Measurements from ENCODE around the gene ACTN1. TPM values are rescaled to one million over a fixed set of nuclear protein-coding genes. Genes with fewer than 3 reads are reported as not detected.

Gene ACTN1
- total RNA-seq, 4 donors from 2014 or later = 958 to 2,110 (median 1,439) TPM

- no peak overlapping the region for H3K4me3 ChIP-seq
- no peak for DNase-seq (ENCODE audit: extremely low spot score)
- H3K9me3 ChIP-seq = no peaks in the 10 kb centered on the region
- H3K27ac ChIP-seq (replicated peaks in 1 of 4) = peak overlapping the region; percentile 89 to 98 (median 97)
- peaks cover 36 to 92% (median 90%) of the 10 kb centered on the region in 4 donors for H3K36me3 ChIP-seq
- intact Hi-C loops (cut with DNase I) = no loop called here
- H3K4me1 ChIP-seq = peaks cover 4 to 91% (median 80%) of the 10 kb centered on the region in 4 donors
- TF ChIP-seq POLR2A (IDR thresholded peaks at IDR 0.05; ENCODE audit: low read depth) = no peak
- TF ChIP-seq EP300 (IDR thresholded peaks at IDR 0.05) = no peak
- TF ChIP-seq CTCF (IDR thresholded peaks at IDR 0.05) = no peak
- no peak for TF ChIP-seq POLR2AphosphoS5 (IDR thresholded peaks at IDR 0.05)
- 80% methylated on average over 7 of the region's 14 CpGs for WGBS
- H3K27me3 ChIP-seq = no peaks in the 10 kb centered on the region
These were observed 84.0 kb downstream of the ACTN1 start for GRCh38 chr14:68894802-68895703.

GRCh38 chr14:68894123-68894522 lies 85.0 kb downstream of the ACTN1 start:
- H3K4me1 ChIP-seq = peaks cover 4 to 91% (median 77%) of the 10 kb centered on the region in 4 donors

GRCh38 chr14:68893566-68893965 lies 85.5 kb downstream of the ACTN1 start:
- DNase-seq (ENCODE audit: extremely low spot score) = no peak
- Histone ChIP-seq H3K36me3 (peaks cover 48 to 99% (median 95%) of the 10 kb centered on the region in 4 donors), H3K4me1 (peaks cover 9 to 91% (median 77%) of the 10 kb centered on the region in 4 donors), H3K9me3 (no peaks in the 10 kb centered on the region), H3K27me3 (no peaks in the 10 kb centered on the region), H3K27ac (replicated peaks in 1 of 4) (peak overlapping the region; percentile 89 to 98 (median 97)), H3K4me3 (no peak overlapping the region)
- intact Hi-C loops (cut with DNase I) = no loop called here
- TF ChIP-seq EP300 (IDR thresholded peaks at IDR 0.05) (no peak), CTCF (IDR thresholded peaks at IDR 0.05) (no peak), POLR2AphosphoS5 (IDR thresholded peaks at IDR 0.05) (no peak), POLR2A (IDR thresholded peaks at IDR 0.05; ENCODE audit: low read depth) (no peak)
- 57% methylated on average over 8 of the region's 8 CpGs for WGBS

More at GRCh38 chr14:68894123-68894522, 85.0 kb downstream of the ACTN1 start:
- no peak for TF ChIP-seq CTCF (IDR thresholded peaks at IDR 0.05)
- TF ChIP-seq POLR2A (IDR thresholded peaks at IDR 0.05; ENCODE audit: low read depth) = no peak
- TF ChIP-seq POLR2AphosphoS5 (IDR thresholded peaks at IDR 0.05) = peak in 1 of 2 donors; percentile 78
- Histone ChIP-seq H3K36me3 (peaks cover 43 to 95% (median 94%) of the 10 kb centered on the region in 4 donors), H3K27me3 (no peaks in the 10 kb centered on the region), H3K27ac (replicated peaks in 1 of 4) (peak overlapping the region; percentile 89 to 98 (median 97)), H3K4me3 (no peak overlapping the region), H3K9me3 (no peaks in the 10 kb centered on the region)
- intact Hi-C loops (cut with DNase I) = no loop called here
- DNase-seq (ENCODE audit: extremely low spot score) = no peak
- 70% methylated on average over 2 of the region's 6 CpGs for WGBS

GRCh38 chr14:68892961-68893360 lies 86.1 kb downstream of the ACTN1 start:
- TF ChIP-seq POLR2A (IDR thresholded peaks at IDR 0.05; ENCODE audit: low read depth) (no peak), EP300 (IDR thresholded peaks at IDR 0.05) (no peak), POLR2AphosphoS5 (IDR thresholded peaks at IDR 0.05) (no peak), CTCF (IDR thresholded peaks at IDR 0.05) (no peak)
- no peak overlapping the region for H3K4me3 ChIP-seq
- no peaks in the 10 kb centered on the region for H3K27me3 ChIP-seq
- peaks cover 11 to 91% (median 77%) of the 10 kb centered on the region in 4 donors for H3K4me1 ChIP-seq
- WGBS = 71% methylated on average over 5 of the region's 6 CpGs
- intact Hi-C loops (cut with DNase I) = no loop called here
- no peak for DNase-seq (ENCODE audit: extremely low spot score)
- H3K9me3 ChIP-seq = no peaks in the 10 kb centered on the region
- H3K36me3 ChIP-seq = peaks cover 49 to 99% (median 97%) of the 10 kb centered on the region in 4 donors
- H3K27ac ChIP-seq (replicated peaks in 1 of 4) = peak overlapping the region; percentile 89 to 98 (median 97)

All from esophagus muscularis mucosa (tissue), 4 donors.